Measurements from ENCODE around the gene MDC1. TPM values are rescaled to one million over a fixed set of nuclear protein-coding genes. Genes with fewer than 3 reads are reported as not detected.

Gene MDC1
- total and polyA plus RNA-seq, 2 of the 13 experiments (the other 11 are each of a cell fraction or from before 2014, with no cell fraction given), result 8.4 to 14.0 TPM

DNA sequence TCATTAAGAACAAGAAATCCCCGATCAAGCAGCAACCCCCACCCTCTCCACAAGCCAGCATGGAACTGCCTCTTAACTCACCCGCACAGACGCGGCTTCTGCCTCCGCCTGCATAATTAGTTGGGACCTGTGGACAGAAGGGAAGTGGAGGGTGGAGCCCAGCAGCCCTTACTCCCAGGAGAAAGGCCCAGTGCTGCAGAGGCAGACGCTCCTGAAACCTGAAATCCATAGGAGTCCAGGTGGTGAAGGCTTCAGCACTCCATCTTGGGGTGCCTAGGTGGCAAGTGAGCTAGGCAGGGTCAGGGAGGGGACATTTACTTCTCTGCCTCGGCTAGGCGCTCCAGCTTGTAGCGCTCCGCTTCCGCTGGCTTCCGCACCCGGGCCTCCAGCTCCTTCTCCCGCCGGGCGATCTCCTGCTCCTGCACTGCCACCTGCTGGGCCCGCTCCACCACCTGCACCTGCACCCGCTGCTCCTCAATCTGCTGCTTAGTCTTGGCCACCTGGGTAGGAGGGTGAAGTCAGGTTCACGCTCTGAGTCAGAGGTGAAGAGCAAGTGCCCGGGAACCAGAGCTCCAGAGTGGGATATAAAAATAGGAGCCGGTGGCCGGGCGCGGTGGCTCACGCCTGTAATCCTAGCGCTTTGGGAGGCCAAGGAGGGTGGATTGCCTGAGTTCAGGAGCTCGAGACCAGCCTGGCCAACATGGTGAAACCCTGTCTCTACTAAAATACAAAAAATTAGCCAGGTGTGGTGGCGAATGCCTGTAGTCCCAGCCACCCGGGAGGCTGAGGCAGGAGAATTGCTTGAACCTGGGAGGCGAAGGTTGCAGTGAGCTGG lies 13.7 kb upstream of the MDC1 start (continued):
- TF ChIP-seq ELF1 (CRISPR knock-in tag; IDR thresholded peaks at IDR 0.05), result 0 out of 2 replicates have a peak, but pooled peaks have one; percentile 10
- TF ChIP-seq, protein P1, sequence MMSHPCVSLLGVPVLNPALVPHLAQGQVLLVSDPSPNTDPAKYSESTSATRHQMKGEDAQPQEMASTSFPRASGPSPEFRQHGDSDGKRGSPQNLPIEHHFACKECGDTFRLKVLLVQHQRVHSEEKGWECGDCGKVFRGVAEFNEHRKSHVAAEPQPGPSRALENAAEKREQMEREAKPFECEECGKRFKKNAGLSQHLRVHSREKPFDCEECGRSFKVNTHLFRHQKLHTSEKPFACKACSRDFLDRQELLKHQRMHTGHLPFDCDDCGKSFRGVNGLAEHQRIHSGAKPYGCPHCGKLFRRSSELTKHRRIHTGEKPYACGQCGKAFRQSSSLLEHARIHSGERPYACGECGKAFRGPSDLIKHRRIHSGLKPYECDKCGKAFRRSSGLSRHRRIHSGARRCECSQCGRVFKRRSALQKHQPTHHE (CRISPR knock-in tag; IDR thresholded peaks at IDR 0.05; ENCODE audit: borderline replicate concordance), result no peak
- peak; percentile 76; the same call in 1 of the 2 replicates for TF ChIP-seq ZNF614 (CRISPR knock-in tag; IDR thresholded peaks at IDR 0.05; ENCODE audit: borderline replicate concordance)
- no peak for TF ChIP-seq FLYWCH1 (CRISPR knock-in tag; IDR thresholded peaks at IDR 0.05)
- no peak for TF ChIP-seq IRF9 (CRISPR knock-in tag; IDR thresholded peaks at IDR 0.05; ENCODE audit: borderline replicate concordance)
- peak; percentile 94 for TF ChIP-seq STAG1 (CRISPR knock-in tag; IDR thresholded peaks at IDR 0.05)
- no peak for TF ChIP-seq RBAK (CRISPR knock-in tag; IDR thresholded peaks at IDR 0.05)
- TF ChIP-seq HDAC2 (CRISPR knock-in tag; IDR thresholded peaks at IDR 0.05), result peak; percentile 36; the same call in 1 of the 2 replicates
- TF ChIP-seq, protein P2, sequence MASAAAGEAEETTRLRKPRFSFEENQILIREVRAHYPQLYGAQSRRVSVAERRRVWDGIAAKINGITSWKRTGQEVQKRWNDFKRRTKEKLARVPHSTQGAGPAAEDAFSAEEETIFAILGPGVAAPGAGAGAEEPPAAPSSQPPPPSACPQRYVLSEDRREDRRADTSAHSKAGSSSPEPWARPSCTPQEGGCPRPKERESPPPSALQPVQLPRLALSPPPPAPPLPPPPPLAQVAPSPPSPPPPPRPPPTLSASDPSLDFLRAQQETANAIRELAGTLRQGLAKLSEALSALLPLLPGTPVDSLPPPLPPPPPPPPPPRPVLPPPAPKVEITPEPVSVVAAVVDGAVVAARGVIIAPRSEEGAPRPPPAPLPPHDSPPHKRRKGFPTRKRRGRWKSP (CRISPR knock-in tag; IDR thresholded peaks at IDR 0.05), result 0 out of 2 replicates have a peak, but pooled peaks have one; percentile 25
- TF ChIP-seq FOXP1 (IDR thresholded peaks at IDR 0.05), result no peak
- no peak for TF ChIP-seq FOXP1 (CRISPR knock-in tag; IDR thresholded peaks at IDR 0.05)
- 0 out of 2 replicates have a peak, but pooled peaks have one; percentile 52 for TF ChIP-seq ZNF276 (CRISPR knock-in tag; IDR thresholded peaks at IDR 0.05; ENCODE audit: low read depth)
- 0 out of 2 replicates have a peak, but pooled peaks have one; percentile 53 for TF ChIP-seq HNRNPL (IDR thresholded peaks at IDR 0.05; ENCODE audit: low read depth, low read length)
- TF ChIP-seq HNRNPLL (IDR thresholded peaks at IDR 0.05; ENCODE audit: low read depth, low read length, poor library complexity, severe bottlenecking), result peak; percentile 36
- TF ChIP-seq CBX5 (CRISPR knock-in tag; IDR thresholded peaks at IDR 0.05; ENCODE audit: borderline replicate concordance), result peak; percentile 31; the same call in 1 of the 2 replicates
- peak; percentile 51; the same call in 1 of the 2 replicates for TF ChIP-seq RXRA (CRISPR knock-in tag; IDR thresholded peaks at IDR 0.05)
- TF ChIP-seq CSRNP2 (CRISPR knock-in tag; conservative IDR thresholded peaks at IDR 0.05; ENCODE audit: low read depth), result no peak
- no peak for TF ChIP-seq STAT5B (CRISPR knock-in tag; IDR thresholded peaks at IDR 0.05)
- no peak for TF ChIP-seq JUN (CRISPR knock-in tag; IDR thresholded peaks at IDR 0.05)
- no peak for TF ChIP-seq ZNF7 (CRISPR knock-in tag; IDR thresholded peaks at IDR 0.05)
- TF ChIP-seq XRCC5 (optimal IDR thresholded peaks at IDR 0.05; ENCODE audit: low read length), result peak; percentile 82

Data from HepG2 (cell line).